Measurements from ENCODE around the gene BBX.

Gene BBX

GRCh38 chr3:107579371-107579770, 56.6 kb downstream of the BBX start:
- Histone ChIP-seq H3K4me3 (ENCODE audit: low read depth, low read length) (no peak overlapping the region), H3K27me3 (no peaks in the 10 kb centered on the region), H3K4me1 (no peaks in the 10 kb centered on the region), H3K36me3 (no peaks in the 10 kb centered on the region), H3K9me3 (no peaks in the 10 kb centered on the region)
- DNase-seq = no peak
- TF ChIP-seq CTCF (IDR thresholded peaks at IDR 0.05; ENCODE audit: low read depth, low read length) = no peak

GRCh38 chr3:107581230-107581629, 58.5 kb downstream of the BBX start:
- TF ChIP-seq CTCF (IDR thresholded peaks at IDR 0.05; ENCODE audit: low read depth, low read length) = no peak
- H3K27me3 ChIP-seq = no peaks in the 10 kb centered on the region
- no peaks in the 10 kb centered on the region for H3K9me3 ChIP-seq
- H3K4me1 ChIP-seq = no peaks in the 10 kb centered on the region
- H3K4me3 ChIP-seq (ENCODE audit: low read depth, low read length) = no peak overlapping the region
- no peak for DNase-seq
- no peaks in the 10 kb centered on the region for H3K36me3 ChIP-seq

- Histone ChIP-seq H3K4me1 (no peaks in the 10 kb centered on the region; the same call in 1 of the 2 replicates), H3K36me3 (no peaks in the 10 kb centered on the region), H3K4me3 (ENCODE audit: low read depth, low read length) (no peak overlapping the region), H3K9me3 (no peaks in the 10 kb centered on the region), H3K27me3 (no peaks in the 10 kb centered on the region)
- DNase-seq = no peak
- no peak for TF ChIP-seq CTCF (IDR thresholded peaks at IDR 0.05; ENCODE audit: low read depth, low read length)
Observed at GRCh38 chr3:107588217-107588616, 65.5 kb downstream of the BBX start.

- H3K4me3 ChIP-seq (ENCODE audit: low read depth, low read length) = no peak overlapping the region
- H3K36me3 ChIP-seq = no peaks in the 10 kb centered on the region
- no peaks in the 10 kb centered on the region for H3K27me3 ChIP-seq
- no peaks in the 10 kb centered on the region; the same call in 1 of the 2 replicates for H3K4me1 ChIP-seq
- DNase-seq = no peak
- H3K9me3 ChIP-seq = no peaks in the 10 kb centered on the region
- no peak for TF ChIP-seq CTCF (IDR thresholded peaks at IDR 0.05; ENCODE audit: low read depth, low read length)
Observed at GRCh38 chr3:107589454-107589853, 66.7 kb downstream of the BBX start.

GRCh38 chr3:107590786-107591185, 68.0 kb downstream of the BBX start:
- no peaks in the 10 kb centered on the region for H3K27me3 ChIP-seq
- H3K4me3 ChIP-seq (ENCODE audit: low read depth, low read length) = no peak overlapping the region
- no peaks in the 10 kb centered on the region; the same call in 1 of the 2 replicates for H3K4me1 ChIP-seq
- H3K9me3 ChIP-seq = no peaks in the 10 kb centered on the region
- DNase-seq = no peak
- no peaks in the 10 kb centered on the region for H3K36me3 ChIP-seq
- TF ChIP-seq CTCF (IDR thresholded peaks at IDR 0.05; ENCODE audit: low read depth, low read length) = no peak

GRCh38 chr3:107592073-107592472, 69.3 kb downstream of the BBX start:
- no peaks in the 10 kb centered on the region for H3K36me3 ChIP-seq

More at GRCh38 chr3:107592073-107592472, 69.3 kb downstream of the BBX start:
- H3K27me3 ChIP-seq = no peaks in the 10 kb centered on the region
- DNase-seq = no peak
- no peaks in the 10 kb centered on the region; the same call in 1 of the 2 replicates for H3K4me1 ChIP-seq
- H3K4me3 ChIP-seq (ENCODE audit: low read depth, low read length) = no peak overlapping the region
- no peaks in the 10 kb centered on the region for H3K9me3 ChIP-seq
- TF ChIP-seq CTCF (IDR thresholded peaks at IDR 0.05; ENCODE audit: low read depth, low read length) = no peak

All from BE2C (cell line).